ENCODE results near the gene SH3BGR.

- TF ChIP-seq CTCF (IDR thresholded peaks at IDR 0.05; ENCODE audit: insufficient read depth, low read length) (no peak), POLR2AphosphoS5 (IDR thresholded peaks at IDR 0.05; ENCODE audit: low read depth) (no peak), SPI1 (IDR thresholded peaks at IDR 0.05; ENCODE audit: borderline replicate concordance, low read depth) (no peak), GABPA (IDR thresholded peaks at IDR 0.05; ENCODE audit: low read depth) (no peak)
Observed at GRCh38 chr21:39564200-39564599, 112.4 kb downstream of the SH3BGR start.

All from HL-60 (cell line).